ENCODE data around the gene C4orf36. TPM values are rescaled to one million over a fixed set of nuclear protein-coding genes. Genes with fewer than 3 reads are reported as not detected.

C4orf36 gene
- total RNA-seq, 2 experiments from 2014 or later, result not detected

GRCh38 chr4:86845593-86845992, 46.6 kb downstream of the C4orf36 start:
- ChIA-PET POLR2A (no interaction called here), CTCF (no interaction called here)
- DNase-seq (no peak), ATAC-seq (ENCODE audit: poor library complexity) (no peak)
- H3K9me3 ChIP-seq (ENCODE audit: control insufficient read depth in 1 of 2, insufficient read depth in 1 of 2, low read length in 2 of 2), result no peaks in the 10 kb centered on the region
- Mint-ChIP-seq H3K27me3 (peaks cover 4% of the 10 kb centered on the region), H3K9me3 (no peaks in the 10 kb centered on the region), H3K36me3 (ENCODE audit: low read depth) (no peaks in the 10 kb centered on the region), H3K27ac (no peak overlapping the region), H3K4me3 (no peak overlapping the region), H3K4me1 (ENCODE audit: low read depth) (no peaks in the 10 kb centered on the region)
- peaks cover 0 to 7% of the 10 kb centered on the region in 2 experiments for H3K27me3 ChIP-seq (ENCODE audit: control insufficient read depth in 1 of 2, insufficient read depth in 2 of 2, low read length in 2 of 2)
- intact Hi-C loops (cut with DNase I, micrococcal nuclease), result no loop called here
- no peak overlapping the region for H3K27ac ChIP-seq (ENCODE audit: low read depth in 1 of 2, low read length in 2 of 2)
- no peak overlapping the region for H3K4me3 ChIP-seq (ENCODE audit: low read length)
- no peaks in the 10 kb centered on the region for H3K36me3 ChIP-seq (ENCODE audit: insufficient read depth, low read length)
- H3K4me1 ChIP-seq (ENCODE audit: insufficient read depth, low read length), result no peaks in the 10 kb centered on the region
- TF ChIP-seq, protein P1, sequence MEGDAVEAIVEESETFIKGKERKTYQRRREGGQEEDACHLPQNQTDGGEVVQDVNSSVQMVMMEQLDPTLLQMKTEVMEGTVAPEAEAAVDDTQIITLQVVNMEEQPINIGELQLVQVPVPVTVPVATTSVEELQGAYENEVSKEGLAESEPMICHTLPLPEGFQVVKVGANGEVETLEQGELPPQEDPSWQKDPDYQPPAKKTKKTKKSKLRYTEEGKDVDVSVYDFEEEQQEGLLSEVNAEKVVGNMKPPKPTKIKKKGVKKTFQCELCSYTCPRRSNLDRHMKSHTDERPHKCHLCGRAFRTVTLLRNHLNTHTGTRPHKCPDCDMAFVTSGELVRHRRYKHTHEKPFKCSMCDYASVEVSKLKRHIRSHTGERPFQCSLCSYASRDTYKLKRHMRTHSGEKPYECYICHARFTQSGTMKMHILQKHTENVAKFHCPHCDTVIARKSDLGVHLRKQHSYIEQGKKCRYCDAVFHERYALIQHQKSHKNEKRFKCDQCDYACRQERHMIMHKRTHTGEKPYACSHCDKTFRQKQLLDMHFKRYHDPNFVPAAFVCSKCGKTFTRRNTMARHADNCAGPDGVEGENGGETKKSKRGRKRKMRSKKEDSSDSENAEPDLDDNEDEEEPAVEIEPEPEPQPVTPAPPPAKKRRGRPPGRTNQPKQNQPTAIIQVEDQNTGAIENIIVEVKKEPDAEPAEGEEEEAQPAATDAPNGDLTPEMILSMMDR (IDR thresholded peaks at IDR 0.05), result no peak

GRCh38 chr4:86841309-86841708, 50.9 kb downstream of the C4orf36 start:
- ChIA-PET POLR2A (no interaction called here), CTCF (no interaction called here)
- Histone ChIP-seq H3K27me3 (ENCODE audit: control insufficient read depth in 1 of 2, insufficient read depth in 2 of 2, low read length in 2 of 2) (no peaks in the 10 kb centered on the region), H3K36me3 (ENCODE audit: insufficient read depth, low read length) (no peaks in the 10 kb centered on the region), H3K27ac (ENCODE audit: low read depth in 1 of 2, low read length in 2 of 2) (no peak overlapping the region), H3K4me3 (ENCODE audit: low read length) (no peak overlapping the region), H3K4me1 (ENCODE audit: insufficient read depth, low read length) (no peaks in the 10 kb centered on the region), H3K9me3 (ENCODE audit: control insufficient read depth in 1 of 2, insufficient read depth in 1 of 2, low read length in 2 of 2) (no peaks in the 10 kb centered on the region)
- peaks cover 4% of the 10 kb centered on the region for H3K27me3 Mint-ChIP-seq
- no peak for ATAC-seq (ENCODE audit: poor library complexity)
- no peaks in the 10 kb centered on the region for H3K4me1 Mint-ChIP-seq (ENCODE audit: low read depth)
- intact Hi-C loops (cut with DNase I, micrococcal nuclease), result no loop called here
- no peaks in the 10 kb centered on the region for H3K36me3 Mint-ChIP-seq (ENCODE audit: low read depth)
- TF ChIP-seq, protein P1 (IDR thresholded peaks at IDR 0.05), result no peak
- no peak for DNase-seq
- H3K4me3 Mint-ChIP-seq, result no peak overlapping the region
- H3K27ac Mint-ChIP-seq, result no peak overlapping the region
- H3K9me3 Mint-ChIP-seq, result no peaks in the 10 kb centered on the region

GRCh38 chr4:86840858-86841257, 51.4 kb downstream of the C4orf36 start:
- no peaks in the 10 kb centered on the region for H3K4me1 ChIP-seq (ENCODE audit: insufficient read depth, low read length)
- no peaks in the 10 kb centered on the region for H3K27me3 ChIP-seq (ENCODE audit: control insufficient read depth in 1 of 2, insufficient read depth in 2 of 2, low read length in 2 of 2)
- Mint-ChIP-seq H3K36me3 (ENCODE audit: low read depth) (no peaks in the 10 kb centered on the region), H3K4me1 (ENCODE audit: low read depth) (no peaks in the 10 kb centered on the region), H3K27ac (no peak overlapping the region), H3K27me3 (peaks cover 4% of the 10 kb centered on the region), H3K9me3 (no peaks in the 10 kb centered on the region), H3K4me3 (no peak overlapping the region)
- no peaks in the 10 kb centered on the region for H3K36me3 ChIP-seq (ENCODE audit: insufficient read depth, low read length)
- no peak for ATAC-seq (ENCODE audit: poor library complexity)
- POLR2A ChIA-PET, result no interaction called here
- intact Hi-C loops (cut with DNase I, micrococcal nuclease), result no loop called here
- H3K4me3 ChIP-seq (ENCODE audit: low read length), result no peak overlapping the region
- no peak for DNase-seq
- CTCF ChIA-PET, result no interaction called here
- no peaks in the 10 kb centered on the region for H3K9me3 ChIP-seq (ENCODE audit: control insufficient read depth in 1 of 2, insufficient read depth in 1 of 2, low read length in 2 of 2)
- no peak overlapping the region for H3K27ac ChIP-seq (ENCODE audit: low read depth in 1 of 2, low read length in 2 of 2)
- TF ChIP-seq, protein P1 (IDR thresholded peaks at IDR 0.05), result no peak
